CD4-positive, alpha-beta T cell (primary cell): ENCODE measurements around the gene SPSB2. TPM values are rescaled to one million over a fixed set of nuclear protein-coding genes. Genes with fewer than 3 reads are reported as not detected.

Experiments used
- ATAC-seq: fragments of 200-7000 bp; cut with Tn5 transposase; one replicate; pipeline ENCODE4 v1.10.0; 2022; ENCODE audit warnings: mild to moderate bottlenecking; ENCODE audit not compliant: poor library complexity
- CTCF ChIA-PET: fragments of 350-600 bp; sonication (Branson Sonifier 250); formaldehyde crosslinking; loops from one replicate; lab custom pipeline; 2021; ENCODE audit warnings: antibody characterized with exemption, inconsistent platforms; lab: Charles Lee
- POLR2A ChIA-PET: fragments of 350-600 bp; sonication (Branson Sonifier 250); formaldehyde crosslinking; loops from one replicate; lab custom pipeline; 2021; ENCODE audit warnings: antibody characterized with exemption, inconsistent platforms; lab: Charles Lee
- DNase-seq, 14 experiments: peaks; one replicate each; pipeline ENCODE4 v3.0.0-alpha.2; 2013 to 2020; ENCODE audit warnings: mixed read lengths in 2 of 14
- H3K27ac ChIP-seq, 2 donors: one replicate each; pipeline versions ENCODE4 v1.5.1 to v1.7.0; 2013; ENCODE audit warnings: low read length in 2 of 2, low read depth in 1 of 2, mild to moderate bottlenecking in 1 of 2
- H3K27me3 ChIP-seq, 2 experiments: 1 replicate in 1 of 2; 2 replicates in 1 of 2; pipeline versions ENCODE4 v1.6.1 to v1.7.0; 2013; ENCODE audit warnings: low read length in 2 of 2, control low read depth in 1 of 2, mild to moderate bottlenecking in 1 of 2, moderate library complexity in 1 of 2; ENCODE audit not compliant: insufficient read depth in 2 of 2, control insufficient read depth in 1 of 2
- H3K36me3 ChIP-seq: one replicate; pipeline ENCODE4 v1.6.1; 2013; ENCODE audit warnings: low read length, control low read depth; ENCODE audit not compliant: insufficient read depth
- H3K4me1 ChIP-seq: one replicate; pipeline ENCODE4 v1.6.1; 2013; ENCODE audit warnings: low read length, control low read depth; ENCODE audit not compliant: insufficient read depth
- H3K4me3 ChIP-seq: one replicate; pipeline ENCODE4 v1.5.1; 2013; ENCODE audit warnings: mild to moderate bottlenecking, low read length, moderate library complexity
- H3K9me3 ChIP-seq, 2 experiments: 1 replicate in 1 of 2; 2 replicates in 1 of 2; pipeline versions ENCODE4 v1.6.1 to v1.7.0; 2013; ENCODE audit warnings: low read length in 2 of 2, mild to moderate bottlenecking in 2 of 2, control low read depth in 1 of 2, moderate library complexity in 1 of 2; ENCODE audit not compliant: control insufficient read depth in 1 of 2, insufficient read depth in 1 of 2
- H3K27ac Mint-ChIP-seq: one replicate; pipeline ENCODE4 v1.8.0; 2020; ENCODE audit warnings: mixed read lengths
- H3K27me3 Mint-ChIP-seq: one replicate; pipeline ENCODE4 v1.8.0; 2021; ENCODE audit warnings: mixed read lengths
- H3K36me3 Mint-ChIP-seq: one replicate; pipeline ENCODE4 v1.8.0; 2021; ENCODE audit warnings: low read depth, mixed read lengths
- H3K4me1 Mint-ChIP-seq: one replicate; pipeline ENCODE4 v1.8.0; 2021; ENCODE audit warnings: low read depth, mixed read lengths
- H3K4me3 Mint-ChIP-seq: one replicate; pipeline ENCODE4 v1.8.0; 2020; ENCODE audit warnings: mild to moderate bottlenecking, mixed read lengths
- H3K9me3 Mint-ChIP-seq: one replicate; pipeline ENCODE4 v1.8.0; 2020; ENCODE audit warnings: mixed read lengths
- intact Hi-C, 2 experiments: fragments of 100-400 bp; cut with DNase I in 1 of 2; cut with micrococcal nuclease in 1 of 2; formaldehyde crosslinking; loops; one replicate each; pipeline versions ENCODE4 v1.15.1 to v1.9.0; 2023 to 2025; cut with DNase I, micrococcal nuclease
- total RNA-seq, 174 experiments: library from RNA in 2 of 174; stranded (reverse) in 2 of 174; gene quantifications; one replicate each; pipeline ENCODE4 v1.2.3 and lab custom pipeline; 2021 to 2026
- TF ChIP-seq, protein P1 (sequence below): fragments of 200-600 bp; IDR thresholded peaks from one replicate; pipeline ENCODE4 v1.8.0; 2022; ENCODE audit warnings: antibody characterized with exemption, mild to moderate bottlenecking

SPSB2 gene
- total RNA-seq, 2 experiments from 2014 or later: 3.2 to 3.3 TPM

DNA sequence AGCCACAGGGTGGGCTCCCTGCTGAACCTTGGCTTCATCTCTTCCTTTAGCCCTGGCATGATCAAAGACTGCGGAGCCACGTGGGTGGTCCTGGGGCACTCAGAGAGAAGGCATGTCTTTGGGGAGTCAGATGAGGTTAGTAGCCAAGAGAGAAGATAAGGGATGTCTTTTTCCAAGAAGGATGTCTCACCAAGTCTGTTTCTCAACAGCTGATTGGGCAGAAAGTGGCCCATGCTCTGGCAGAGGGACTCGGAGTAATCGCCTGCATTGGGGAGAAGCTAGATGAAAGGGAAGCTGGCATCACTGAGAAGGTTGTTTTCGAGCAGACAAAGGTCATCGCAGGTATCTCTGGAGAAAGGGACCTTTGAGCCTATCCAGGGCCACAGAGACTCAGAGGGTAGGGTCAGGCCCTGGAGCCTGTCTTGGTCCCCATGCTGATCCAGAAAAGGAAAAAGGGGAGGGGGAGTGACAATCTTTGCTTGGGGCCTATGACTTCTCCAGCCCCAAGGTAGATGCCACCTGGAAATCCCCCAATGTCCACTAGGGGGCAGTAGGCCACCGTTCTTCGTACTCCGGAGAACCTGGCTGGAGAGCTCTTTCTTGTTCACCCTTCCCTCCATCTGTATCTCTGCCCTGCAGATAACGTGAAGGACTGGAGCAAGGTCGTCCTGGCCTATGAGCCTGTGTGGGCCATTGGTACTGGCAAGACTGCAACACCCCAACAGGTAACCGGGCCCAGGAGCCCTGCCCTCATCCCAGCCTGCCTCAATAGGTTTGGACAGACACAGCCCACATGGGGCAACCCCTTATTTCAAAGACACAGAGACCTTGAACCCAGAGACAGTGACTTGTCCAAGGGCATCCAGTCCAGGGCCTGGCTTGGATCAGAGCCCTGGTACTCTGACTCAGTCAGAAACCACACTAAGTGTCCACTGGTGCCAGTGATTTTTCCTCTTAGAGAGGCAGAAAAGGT lies 3.8 kb downstream of the SPSB2 start:
- peaks cover 66% of the 10 kb centered on the region for H3K4me1 ChIP-seq
- no peaks in the 10 kb centered on the region for H3K9me3 ChIP-seq
- H3K27ac ChIP-seq: peak overlapping the region; percentile 9 to 73
- peaks cover 32% of the 10 kb centered on the region for H3K36me3 ChIP-seq
- Mint-ChIP-seq H3K36me3 (peaks cover 47% of the 10 kb centered on the region), H3K27me3 (no peaks in the 10 kb centered on the region), H3K4me1 (peaks cover 64% of the 10 kb centered on the region), H3K27ac (peak overlapping the region; percentile 67), H3K9me3 (no peaks in the 10 kb centered on the region), H3K4me3 (peak overlapping the region; percentile 70)
- no peaks in the 10 kb centered on the region for H3K27me3 ChIP-seq
- POLR2A ChIA-PET: interaction anchor here (0.7 to 5.7 kb wide), 12 partner anchors 16 to 244 kb away, joined by 3 to 90 read pairs (median 6); partner anchors contain the start of genes C12orf57, C1RL, CDCA3 and MLF2
- H3K4me3 ChIP-seq: no peak overlapping the region
- CTCF ChIA-PET: interaction anchor here (0.6 to 10.3 kb wide), 24 partner anchors 11 to 260 kb away, joined by 3 to 153 read pairs (median 5); partner anchors contain the start of genes C12orf57, C1RL, CDCA3 and ENO2
- intact Hi-C loops: loop anchor here (1.0 to 5.0 kb wide), 10 partner anchors 17 to 244 kb away; partner anchors contain the start of genes C1R (in 2 of the 2), C12orf57 (in 1 of the 2), ENO2 (in 1 of the 2) and LPCAT3 (in 1 of the 2)
- TF ChIP-seq, protein P1, sequence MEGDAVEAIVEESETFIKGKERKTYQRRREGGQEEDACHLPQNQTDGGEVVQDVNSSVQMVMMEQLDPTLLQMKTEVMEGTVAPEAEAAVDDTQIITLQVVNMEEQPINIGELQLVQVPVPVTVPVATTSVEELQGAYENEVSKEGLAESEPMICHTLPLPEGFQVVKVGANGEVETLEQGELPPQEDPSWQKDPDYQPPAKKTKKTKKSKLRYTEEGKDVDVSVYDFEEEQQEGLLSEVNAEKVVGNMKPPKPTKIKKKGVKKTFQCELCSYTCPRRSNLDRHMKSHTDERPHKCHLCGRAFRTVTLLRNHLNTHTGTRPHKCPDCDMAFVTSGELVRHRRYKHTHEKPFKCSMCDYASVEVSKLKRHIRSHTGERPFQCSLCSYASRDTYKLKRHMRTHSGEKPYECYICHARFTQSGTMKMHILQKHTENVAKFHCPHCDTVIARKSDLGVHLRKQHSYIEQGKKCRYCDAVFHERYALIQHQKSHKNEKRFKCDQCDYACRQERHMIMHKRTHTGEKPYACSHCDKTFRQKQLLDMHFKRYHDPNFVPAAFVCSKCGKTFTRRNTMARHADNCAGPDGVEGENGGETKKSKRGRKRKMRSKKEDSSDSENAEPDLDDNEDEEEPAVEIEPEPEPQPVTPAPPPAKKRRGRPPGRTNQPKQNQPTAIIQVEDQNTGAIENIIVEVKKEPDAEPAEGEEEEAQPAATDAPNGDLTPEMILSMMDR: peak; percentile 84
- DNase-seq (peak; percentile 79 to 91 (median 86)), ATAC-seq (peak; percentile 18)

- POLR2A ChIA-PET: interaction anchor here (0.8 to 5.7 kb wide), 15 partner anchors 15 to 239 kb away, joined by 3 to 90 read pairs (median 7); partner anchors contain the start of genes C12orf57, CDCA3, COPS7A and ENO2
Observed at GRCh38 chr12:6868211-6869048, 4.7 kb downstream of the SPSB2 start.

More at GRCh38 chr12:6868211-6869048, 4.7 kb downstream of the SPSB2 start:
- Histone ChIP-seq H3K27me3 (no peaks in the 10 kb centered on the region), H3K4me3 (peak overlapping the region; percentile 68), H3K27ac (peak overlapping the region; percentile 61 to 73), H3K36me3 (peaks cover 38% of the 10 kb centered on the region), H3K9me3 (no peaks in the 10 kb centered on the region), H3K4me1 (peaks cover 57% of the 10 kb centered on the region)
- intact Hi-C loops: loop anchor here (1.0 to 5.0 kb wide), 8 partner anchors 16 to 245 kb away; partner anchors contain the start of genes C1R (in 2 of the 2), C12orf57 (in 1 of the 2), RNU7-1 (in 1 of the 2) and USP5 (in 1 of the 2)
- Mint-ChIP-seq H3K4me3 (peak overlapping the region; percentile 70), H3K27me3 (no peaks in the 10 kb centered on the region), H3K36me3 (peaks cover 54% of the 10 kb centered on the region), H3K9me3 (no peaks in the 10 kb centered on the region), H3K27ac (peak overlapping the region; percentile 67), H3K4me1 (peaks cover 59% of the 10 kb centered on the region)
- ATAC-seq (no peak), DNase-seq (peak in 2 of 14 experiments; percentile 5 to 46)
- CTCF ChIA-PET: interaction anchor here (0.9 to 10.3 kb wide), 18 partner anchors 16 to 259 kb away, joined by 3 to 153 read pairs (median 6); partner anchors contain the start of genes C12orf57, C1RL, CDCA3 and ENO2
- TF ChIP-seq, protein P1: no peak
